Body of pancreas (tissue), 4 donors: ENCODE data around the gene SCNN1A. TPM values are rescaled to one million over a fixed set of nuclear protein-coding genes. Genes with fewer than 3 reads are reported as not detected.
A peak's percentile ranks its signal among the peaks of the same experiment; 100 is the strongest.

Experiments
- ATAC-seq: fragments of 150-250 bp; one replicate; pipeline ENCODE4 v1.9.1; 2016
- DNase-seq, 4 donors: peaks; one replicate each; pipeline ENCODE4 v3.0.0-alpha.2; 2019
- H3K27ac ChIP-seq, 4 donors: fragments of 200-600 bp; sonication (generic); 1 replicate in 3 of 4; 2 replicates in 1 of 4; pipeline versions ENCODE4 v1.5.1 to v1.6.1; 2016 to 2019; ENCODE audit warnings: mild to moderate bottlenecking in 1 of 4, mixed read lengths in 1 of 4, moderate library complexity in 1 of 4
- H3K27me3 ChIP-seq, 2 donors: fragments of 200-600 bp; sonication (generic); one replicate each; pipeline ENCODE4 v1.6.0; 2016; ENCODE audit warnings: mild to moderate bottlenecking in 1 of 2
- H3K36me3 ChIP-seq, 2 donors: fragments of 200-600 bp; sonication (generic); replicated peaks in 1 of 2; 2 replicates each; pipeline ENCODE4 v1.5.1; 2016; ENCODE audit warnings: low read depth in 2 of 2; ENCODE audit not compliant: insufficient read depth in 1 of 2
- H3K4me1 ChIP-seq: fragments of 200-600 bp; sonication (generic); one replicate; pipeline ENCODE4 v1.6.0; 2016
- H3K4me3 ChIP-seq, 2 donors: fragments of 200-600 bp; sonication (generic); 1 replicate in 1 of 2; 2 replicates in 1 of 2; pipeline ENCODE4 v1.5.1; 2016 to 2019
- H3K9me3 ChIP-seq, 3 donors: fragments of 200-600 bp; sonication (generic); 1 replicate in 2 of 3; 2 replicates in 1 of 3; pipeline ENCODE4 v1.5.1; 2016
- CTCF ChIP-seq, 7 experiments: fragments of 450-650 bp in 4 of 7; fragments of 200-600 bp in 3 of 7; sonication (generic) in 3 of 7; IDR thresholded peaks; one replicate each; pipeline ENCODE4 v1.5.1; 2016 to 2019; ENCODE audit warnings: antibody characterized with exemption in 7 of 7
- POLR2A ChIP-seq, 3 donors: fragments of 450-650 bp; IDR thresholded peaks; one replicate each; pipeline ENCODE4 v1.6.1; 2016; ENCODE audit warnings: antibody characterized with exemption in 3 of 3, mild to moderate bottlenecking in 2 of 3
- WGBS, 2 donors: methylation state at CpG; one replicate each; pipeline ENCODE4 v1.1.5; 2017; 5-methylcytosine and 5-hydroxymethylcytosine counted together
- intact Hi-C: fragments of 100-400 bp; cut with DNase I; formaldehyde crosslinking; loops from one replicate; pipeline ENCODE4 v1.15.1; 2023
- total RNA-seq, 2 donors: library from RNA; depleted of rRNA; stranded (reverse); fragments of >200 nt; gene quantifications; one replicate each; pipeline ENCODE4 v1.1.0, GENCODE V29; 2016

Gene SCNN1A
- total RNA-seq, 2 donors from 2014 or later, result 62.5 to 112 TPM

GRCh38 chr12:6333566-6333965 is 41.8 kb downstream of the SCNN1A start:
- H3K4me1 ChIP-seq, result peaks cover 54% of the 10 kb centered on the region
- DNase-seq (no peak), ATAC-seq (no peak)
- peaks cover 14 to 38% of the 10 kb centered on the region in 2 donors for H3K36me3 ChIP-seq
- no peak overlapping the region for H3K4me3 ChIP-seq
- no peaks in the 10 kb centered on the region for H3K9me3 ChIP-seq
- 78 to 90% methylated on average over 7 to 9 of the region's 9 CpGs for WGBS, 2 donors
- H3K27me3 ChIP-seq, result no peaks in the 10 kb centered on the region
- peak overlapping the region; percentile 89 to 99 (median 98) for H3K27ac ChIP-seq
- TF ChIP-seq POLR2A (IDR thresholded peaks at IDR 0.05), result no peak
- no peak for TF ChIP-seq CTCF (IDR thresholded peaks at IDR 0.05)
- intact Hi-C loops, result no loop called here

- TF ChIP-seq CTCF (IDR thresholded peaks at IDR 0.05), result no peak
- no peak for TF ChIP-seq POLR2A (IDR thresholded peaks at IDR 0.05)
- intact Hi-C loops, result no loop called here
- Histone ChIP-seq H3K9me3 (no peaks in the 10 kb centered on the region), H3K27me3 (no peaks in the 10 kb centered on the region), H3K4me3 (no peak overlapping the region), H3K27ac (peak overlapping the region in 3 of 4 donors; percentile 52 to 98 (median 89)), H3K4me1 (peaks cover 49% of the 10 kb centered on the region), H3K36me3 (peaks cover 19 to 43% of the 10 kb centered on the region in 2 donors)
- WGBS, 2 donors, result 74 to 88% methylated on average over 9 of the region's 9 CpGs
- ATAC-seq (no peak), DNase-seq (no peak)
These were observed 42.3 kb downstream of the SCNN1A start for GRCh38 chr12:6333029-6333428.

GRCh38 chr12:6332459-6332858 is 42.9 kb downstream of the SCNN1A start:
- no peak for DNase-seq
- TF ChIP-seq POLR2A (IDR thresholded peaks at IDR 0.05) (no peak), CTCF (IDR thresholded peaks at IDR 0.05) (no peak)
- no peaks in the 10 kb centered on the region for H3K27me3 ChIP-seq
- 86 to 91% methylated on average over 4 of the region's 4 CpGs for WGBS, 2 donors
- peaks cover 20 to 45% of the 10 kb centered on the region in 2 donors for H3K36me3 ChIP-seq
- no peaks in the 10 kb centered on the region for H3K9me3 ChIP-seq
- peak overlapping the region in 3 of 4 donors; percentile 52 to 98 (median 89) for H3K27ac ChIP-seq
- no peak for ATAC-seq
- intact Hi-C loops, result no loop called here
- no peak overlapping the region for H3K4me3 ChIP-seq
- peaks cover 43% of the 10 kb centered on the region for H3K4me1 ChIP-seq

DNA sequence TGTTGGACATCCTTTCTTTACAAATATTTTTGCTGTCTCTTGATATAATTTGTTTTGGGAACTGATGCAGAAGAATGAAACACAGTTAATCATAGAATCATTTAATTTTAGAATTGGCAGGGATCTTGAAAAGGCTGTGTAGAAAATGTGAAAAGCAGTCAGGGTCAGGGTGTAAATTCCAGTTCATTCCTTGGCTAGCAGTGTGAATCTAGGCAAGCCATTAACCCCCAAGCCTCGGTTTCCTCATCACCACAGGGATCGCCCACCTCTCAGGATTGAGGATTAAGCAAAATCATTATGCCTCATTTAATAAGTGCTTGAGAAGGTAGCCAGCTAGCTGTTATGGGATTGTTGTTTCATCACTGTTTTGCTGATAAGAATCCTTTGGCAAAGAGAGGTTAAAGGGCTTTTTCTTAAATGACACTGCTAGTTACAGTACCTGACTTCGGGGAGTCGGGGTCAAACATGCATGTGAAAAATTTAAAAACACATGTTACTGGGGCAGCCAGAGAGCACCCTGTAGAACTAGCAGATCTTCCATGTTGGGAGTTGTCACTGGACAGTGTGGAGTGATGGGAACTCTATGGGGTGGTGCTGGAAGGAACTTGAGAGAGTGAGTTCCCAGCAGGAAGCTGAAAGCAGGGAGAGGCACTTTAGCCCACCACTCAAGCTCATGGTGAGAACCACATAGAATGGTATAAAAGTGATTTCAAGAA is 44.2 kb downstream of the SCNN1A start:
- peak overlapping the region in 2 of 4 donors; percentile 27 to 29 for H3K27ac ChIP-seq
- no peaks in the 10 kb centered on the region for H3K27me3 ChIP-seq
- no peaks in the 10 kb centered on the region for H3K9me3 ChIP-seq
- H3K4me3 ChIP-seq, result no peak overlapping the region
- TF ChIP-seq POLR2A (IDR thresholded peaks at IDR 0.05) (no peak), CTCF (IDR thresholded peaks at IDR 0.05) (no peak)
- H3K4me1 ChIP-seq, result peaks cover 35% of the 10 kb centered on the region
- H3K36me3 ChIP-seq, result peaks cover 20 to 45% of the 10 kb centered on the region in 2 donors
- DNase-seq (no peak), ATAC-seq (no peak)
- intact Hi-C loops, result no loop called here
- WGBS, 2 donors, result 82 to 87% methylated on average over 4 of the region's 4 CpGs

DNA sequence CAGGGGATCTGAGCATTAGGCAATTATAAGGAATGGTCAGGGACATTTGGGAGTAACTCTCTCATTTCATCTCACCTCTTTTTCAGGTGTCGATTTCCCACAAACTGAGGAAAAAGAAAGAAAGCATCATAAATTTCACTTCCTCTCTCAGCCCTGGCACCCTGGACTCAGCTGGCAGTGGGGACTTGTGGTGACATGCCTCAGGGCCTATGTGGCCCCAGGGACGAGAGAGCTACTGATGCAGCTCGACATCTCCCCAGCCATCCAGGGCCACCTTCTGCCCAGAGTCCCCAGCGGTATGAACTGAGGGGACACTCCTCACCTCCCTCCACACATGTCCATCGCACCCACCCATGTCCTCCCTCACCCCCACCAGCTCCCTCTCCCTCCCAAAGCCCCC is 45.2 kb downstream of the SCNN1A start:
- no peak overlapping the region for H3K4me3 ChIP-seq
- no peak for DNase-seq
- no peaks in the 10 kb centered on the region for H3K27me3 ChIP-seq
- intact Hi-C loops, result no loop called here
- ATAC-seq, result no peak
- peaks cover 34% of the 10 kb centered on the region for H3K4me1 ChIP-seq
- no peaks in the 10 kb centered on the region for H3K9me3 ChIP-seq
- H3K36me3 ChIP-seq, result peaks cover 20 to 45% of the 10 kb centered on the region in 2 donors
- peak overlapping the region in 1 of 4 donors; percentile 26 for H3K27ac ChIP-seq
- WGBS, 2 donors, result 80 to 84% methylated on average over 4 of the region's 5 CpGs
- TF ChIP-seq CTCF (IDR thresholded peaks at IDR 0.05), result no peak
- TF ChIP-seq POLR2A (IDR thresholded peaks at IDR 0.05), result no peak
